Breast epithelium (tissue), 3 donors: ENCODE data around the gene RPS14.

ENCODE experiments used
- CTCF ChIP-seq, 3 donors: fragments of 450-650 bp; IDR thresholded peaks; one replicate each; pipeline ENCODE4 v1.5.1; 2016 to 2017; ENCODE audit warnings: antibody characterized with exemption in 3 of 3, mild to moderate bottlenecking in 3 of 3, moderate library complexity in 3 of 3
- POLR2A ChIP-seq: fragments of 450-650 bp; IDR thresholded peaks from one replicate; pipeline ENCODE4 v1.6.1; 2016; ENCODE audit warnings: antibody characterized with exemption, mild to moderate bottlenecking, moderate library complexity
- POLR2AphosphoS5 ChIP-seq, 3 donors: sonication (generic); formaldehyde crosslinking; IDR thresholded peaks; one replicate each; pipeline ENCODE4 v1.6.1; 2017; ENCODE audit warnings: antibody characterized with exemption in 3 of 3

- TF ChIP-seq CTCF (IDR thresholded peaks at IDR 0.05) (no peak), POLR2A (no peak), POLR2AphosphoS5 (IDR thresholded peaks at IDR 0.05) (no peak)
These were observed 40.7 kb upstream of the RPS14 start for GRCh38 chr5:150490296-150490669.
